HFF-Myc (cell line): ENCODE measurements around the gene C1QL1.

Source experiments
- DNase-seq: peaks from one replicate; pipeline ENCODE4 v3.0.0-alpha.2; 2011; ENCODE audit warnings: low read depth; ENCODE audit errors: extremely low read depth
- H3K4me3 ChIP-seq: replicated peaks from 2 replicates; pipeline ENCODE4 v1.5.1; 2011; ENCODE audit warnings: low read depth, mild to moderate bottlenecking, control low read depth, low read length
- TF ChIP-seq, protein P1 (sequence below): IDR thresholded peaks from 2 replicates; pipeline ENCODE4 v1.5.1; 2012; ENCODE audit warnings: mild to moderate bottlenecking, low read depth, low read length, control low read depth; ENCODE audit errors: missing control alignments

Gene C1QL1

GRCh38 chr17:44966348-44967025, 1.6 kb downstream of the C1QL1 start:
- no peak overlapping the region for H3K4me3 ChIP-seq
- TF ChIP-seq, protein P1, sequence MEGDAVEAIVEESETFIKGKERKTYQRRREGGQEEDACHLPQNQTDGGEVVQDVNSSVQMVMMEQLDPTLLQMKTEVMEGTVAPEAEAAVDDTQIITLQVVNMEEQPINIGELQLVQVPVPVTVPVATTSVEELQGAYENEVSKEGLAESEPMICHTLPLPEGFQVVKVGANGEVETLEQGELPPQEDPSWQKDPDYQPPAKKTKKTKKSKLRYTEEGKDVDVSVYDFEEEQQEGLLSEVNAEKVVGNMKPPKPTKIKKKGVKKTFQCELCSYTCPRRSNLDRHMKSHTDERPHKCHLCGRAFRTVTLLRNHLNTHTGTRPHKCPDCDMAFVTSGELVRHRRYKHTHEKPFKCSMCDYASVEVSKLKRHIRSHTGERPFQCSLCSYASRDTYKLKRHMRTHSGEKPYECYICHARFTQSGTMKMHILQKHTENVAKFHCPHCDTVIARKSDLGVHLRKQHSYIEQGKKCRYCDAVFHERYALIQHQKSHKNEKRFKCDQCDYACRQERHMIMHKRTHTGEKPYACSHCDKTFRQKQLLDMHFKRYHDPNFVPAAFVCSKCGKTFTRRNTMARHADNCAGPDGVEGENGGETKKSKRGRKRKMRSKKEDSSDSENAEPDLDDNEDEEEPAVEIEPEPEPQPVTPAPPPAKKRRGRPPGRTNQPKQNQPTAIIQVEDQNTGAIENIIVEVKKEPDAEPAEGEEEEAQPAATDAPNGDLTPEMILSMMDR, result no peak
- DNase-seq, result no peak

- DNase-seq, result no peak
Observed at GRCh38 chr17:44965481-44966234, 2.4 kb downstream of the C1QL1 start.

GRCh38 chr17:44961921-44962350, 6.2 kb downstream of the C1QL1 start:
- DNase-seq, result no peak
- TF ChIP-seq, protein P1, result no peak
- no peak overlapping the region for H3K4me3 ChIP-seq

More at GRCh38 chr17:44965481-44966234, 2.4 kb downstream of the C1QL1 start:
- TF ChIP-seq, protein P1, result no peak
- no peak overlapping the region for H3K4me3 ChIP-seq

DNA sequence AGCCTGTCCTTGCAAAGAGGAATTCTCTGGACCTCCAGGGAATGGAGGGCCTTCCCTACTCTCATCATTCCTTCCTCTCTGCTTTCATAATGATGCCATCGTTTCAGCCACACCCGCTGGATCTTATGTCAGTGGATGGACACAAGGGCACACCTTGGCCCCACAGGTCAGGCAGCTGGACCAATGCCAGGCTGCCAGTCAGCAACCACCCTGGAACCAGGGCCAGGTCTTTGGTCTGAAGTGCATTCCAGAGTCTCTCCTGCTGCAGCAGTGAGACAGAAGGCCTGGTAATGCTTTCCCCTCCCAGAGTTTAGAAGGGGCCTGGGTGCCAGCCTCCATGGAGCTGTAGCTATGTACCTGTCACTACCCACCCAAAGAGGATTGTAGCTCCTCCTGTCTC, 7.4 kb downstream of the C1QL1 start:
- H3K4me3 ChIP-seq, result no peak overlapping the region
- TF ChIP-seq, protein P1, result no peak
- DNase-seq, result no peak

DNA sequence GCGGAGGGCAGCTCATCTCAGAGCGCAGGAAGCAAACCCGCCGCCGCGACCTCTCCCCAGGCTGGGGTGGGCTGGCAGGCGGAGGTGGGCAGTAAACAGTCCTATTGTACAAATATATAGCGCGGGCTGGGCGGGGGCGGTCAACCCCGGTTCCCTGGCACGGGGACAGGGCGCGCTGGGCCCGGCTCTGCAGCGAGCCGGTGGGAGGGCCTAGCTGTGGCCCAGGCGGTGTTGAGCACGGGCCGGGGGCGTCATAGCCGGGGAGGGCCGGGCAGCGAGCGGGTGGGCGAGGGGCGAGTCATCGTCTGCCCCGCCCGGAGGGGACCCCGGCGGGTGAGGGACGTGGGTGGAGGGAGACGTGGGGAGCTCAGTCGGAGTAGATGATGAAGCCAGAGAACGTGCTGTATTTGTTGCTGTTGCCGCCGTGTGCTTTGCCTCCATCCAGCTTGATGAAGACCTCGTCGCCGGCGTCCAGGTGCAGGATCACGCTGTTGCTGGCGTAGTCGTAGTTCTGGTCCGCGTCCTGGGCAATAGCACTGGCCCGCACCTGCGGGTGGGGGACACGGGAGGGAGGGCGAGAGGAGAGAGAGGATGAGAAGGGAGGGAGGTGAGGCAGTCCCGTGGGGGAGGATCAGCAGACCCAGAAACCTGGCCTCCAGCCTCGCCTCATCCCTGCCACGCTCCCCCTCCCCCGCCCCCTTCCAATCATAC, 8.1 kb downstream of the C1QL1 start:
- TF ChIP-seq, protein P1, result no peak
- DNase-seq, result no peak
- no peak overlapping the region for H3K4me3 ChIP-seq

DNA sequence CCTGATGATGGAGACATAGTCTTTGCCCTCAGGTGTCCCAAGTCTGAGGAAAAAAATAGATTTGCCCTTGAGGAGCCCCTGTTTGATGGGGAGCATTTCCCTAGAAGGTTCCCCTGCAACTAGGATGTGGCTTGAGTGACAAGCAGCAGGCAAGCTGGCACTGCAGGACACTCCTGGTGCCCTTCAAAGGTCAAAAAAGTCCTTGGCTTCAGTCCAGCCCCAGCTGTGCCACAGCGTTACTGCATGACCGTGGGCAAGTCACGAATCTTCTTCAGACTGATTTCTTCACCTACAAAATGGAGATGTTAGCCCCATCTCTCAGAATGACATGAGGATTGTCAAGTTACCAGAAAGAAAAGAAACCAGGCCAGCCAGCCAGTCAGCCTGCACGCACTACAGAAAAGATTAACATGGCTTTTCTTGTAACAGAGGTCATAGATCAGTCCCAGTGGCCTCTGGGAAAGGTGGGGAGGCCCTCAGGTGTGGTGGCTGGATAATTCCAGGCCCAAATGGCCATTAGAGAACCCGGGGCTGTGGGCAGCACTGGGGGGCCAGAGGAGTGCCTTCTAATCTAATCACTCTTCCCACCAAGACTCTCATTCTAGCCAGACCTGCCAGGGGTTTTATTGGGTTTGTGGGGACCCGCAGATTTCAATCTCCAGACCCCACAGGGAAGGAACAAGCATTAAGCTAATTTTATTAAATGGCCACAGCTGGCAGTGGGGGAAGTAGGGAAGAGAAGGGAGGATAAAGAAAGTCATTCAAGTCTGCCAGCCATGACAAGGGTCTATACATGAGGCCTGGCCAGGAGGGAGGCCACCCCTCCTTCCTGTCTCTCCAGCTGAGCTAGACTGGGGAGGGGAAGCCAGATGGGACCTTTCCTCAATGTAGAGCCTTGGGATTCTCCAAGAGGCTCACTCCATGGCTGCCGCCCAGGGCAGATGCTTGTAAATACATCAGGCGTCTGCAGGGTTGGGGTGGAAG, 10.8 kb downstream of the C1QL1 start:
- no peak for DNase-seq
- TF ChIP-seq, protein P1, result no peak
- no peak overlapping the region for H3K4me3 ChIP-seq
